Measurements from ENCODE around the gene ATP5F1A.

DNA sequence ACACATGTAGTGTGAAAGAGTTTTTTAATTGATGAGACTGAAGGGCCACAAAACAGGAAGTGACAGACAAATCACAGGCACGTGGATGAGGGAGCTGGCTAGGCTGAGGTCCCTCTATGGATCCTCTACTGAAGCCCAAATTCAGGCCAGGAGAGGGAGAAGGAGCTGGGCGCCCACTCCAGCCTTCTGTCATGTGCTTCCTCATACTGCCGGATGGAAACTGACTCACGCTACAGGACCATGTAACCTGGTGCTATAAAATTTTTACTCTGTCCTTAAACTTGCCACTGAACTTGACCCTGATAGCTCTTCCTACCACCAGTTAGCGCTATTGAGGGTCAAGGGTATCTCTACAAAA, 57.4 kb downstream of the ATP5F1A start:
- no peak for TF ChIP-seq MYC (IDR thresholded peaks at IDR 0.05; ENCODE audit: low read depth, low read length)
- TF ChIP-seq CTCF (IDR thresholded peaks at IDR 0.05; ENCODE audit: low read depth, low read length) = no peak
- TF ChIP-seq MAX (IDR thresholded peaks at IDR 0.05; ENCODE audit: low read depth, low read length) = no peak; the same call in 1 of the 2 replicates
- TF ChIP-seq POLR2A (IDR thresholded peaks at IDR 0.05; ENCODE audit: extremely low read depth, insufficient read length) = no peak
